ENCODE measurements around the gene SP110.

DNA sequence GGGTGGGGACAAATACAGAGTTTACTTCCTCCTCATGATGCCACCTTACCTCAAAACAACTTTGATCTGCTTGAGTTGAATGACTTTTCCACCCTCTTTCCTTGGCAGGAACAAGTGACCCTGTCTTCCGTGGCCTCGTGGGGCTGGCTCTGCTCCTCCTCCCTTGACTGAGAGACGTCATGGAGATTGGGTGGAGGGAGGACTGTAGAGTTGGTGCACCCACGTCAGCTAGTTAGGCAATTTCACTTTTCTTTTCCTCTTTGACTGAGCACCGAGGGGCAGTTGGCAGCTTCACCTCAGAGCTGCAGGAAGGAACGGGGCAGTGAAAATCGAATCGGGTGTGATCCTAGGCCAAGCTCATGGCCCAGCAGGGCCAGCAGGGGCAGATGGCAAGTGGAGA is 5.7 kb upstream of the SP110 start, which contains the start of gene SP140:
- no peak for TF ChIP-seq EGR1 (IDR thresholded peaks at IDR 0.05)
- TF ChIP-seq EP300 (IDR thresholded peaks at IDR 0.05; ENCODE audit: borderline replicate concordance) = no peak
- no peak for TF ChIP-seq RAD21 (IDR thresholded peaks at IDR 0.05; ENCODE audit: low read depth)
- TF ChIP-seq CEBPB (IDR thresholded peaks at IDR 0.05) = no peak
- TF ChIP-seq, protein P1, sequence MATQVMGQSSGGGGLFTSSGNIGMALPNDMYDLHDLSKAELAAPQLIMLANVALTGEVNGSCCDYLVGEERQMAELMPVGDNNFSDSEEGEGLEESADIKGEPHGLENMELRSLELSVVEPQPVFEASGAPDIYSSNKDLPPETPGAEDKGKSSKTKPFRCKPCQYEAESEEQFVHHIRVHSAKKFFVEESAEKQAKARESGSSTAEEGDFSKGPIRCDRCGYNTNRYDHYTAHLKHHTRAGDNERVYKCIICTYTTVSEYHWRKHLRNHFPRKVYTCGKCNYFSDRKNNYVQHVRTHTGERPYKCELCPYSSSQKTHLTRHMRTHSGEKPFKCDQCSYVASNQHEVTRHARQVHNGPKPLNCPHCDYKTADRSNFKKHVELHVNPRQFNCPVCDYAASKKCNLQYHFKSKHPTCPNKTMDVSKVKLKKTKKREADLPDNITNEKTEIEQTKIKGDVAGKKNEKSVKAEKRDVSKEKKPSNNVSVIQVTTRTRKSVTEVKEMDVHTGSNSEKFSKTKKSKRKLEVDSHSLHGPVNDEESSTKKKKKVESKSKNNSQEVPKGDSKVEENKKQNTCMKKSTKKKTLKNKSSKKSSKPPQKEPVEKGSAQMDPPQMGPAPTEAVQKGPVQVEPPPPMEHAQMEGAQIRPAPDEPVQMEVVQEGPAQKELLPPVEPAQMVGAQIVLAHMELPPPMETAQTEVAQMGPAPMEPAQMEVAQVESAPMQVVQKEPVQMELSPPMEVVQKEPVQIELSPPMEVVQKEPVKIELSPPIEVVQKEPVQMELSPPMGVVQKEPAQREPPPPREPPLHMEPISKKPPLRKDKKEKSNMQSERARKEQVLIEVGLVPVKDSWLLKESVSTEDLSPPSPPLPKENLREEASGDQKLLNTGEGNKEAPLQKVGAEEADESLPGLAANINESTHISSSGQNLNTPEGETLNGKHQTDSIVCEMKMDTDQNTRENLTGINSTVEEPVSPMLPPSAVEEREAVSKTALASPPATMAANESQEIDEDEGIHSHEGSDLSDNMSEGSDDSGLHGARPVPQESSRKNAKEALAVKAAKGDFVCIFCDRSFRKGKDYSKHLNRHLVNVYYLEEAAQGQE (IDR thresholded peaks at IDR 0.05; ENCODE audit: low read depth) = no peak
- TF ChIP-seq, protein P2, sequence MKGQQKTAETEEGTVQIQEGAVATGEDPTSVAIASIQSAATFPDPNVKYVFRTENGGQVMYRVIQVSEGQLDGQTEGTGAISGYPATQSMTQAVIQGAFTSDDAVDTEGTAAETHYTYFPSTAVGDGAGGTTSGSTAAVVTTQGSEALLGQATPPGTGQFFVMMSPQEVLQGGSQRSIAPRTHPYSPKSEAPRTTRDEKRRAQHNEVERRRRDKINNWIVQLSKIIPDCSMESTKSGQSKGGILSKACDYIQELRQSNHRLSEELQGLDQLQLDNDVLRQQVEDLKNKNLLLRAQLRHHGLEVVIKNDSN (IDR thresholded peaks at IDR 0.05) = no peak
- TF ChIP-seq, protein P3, sequence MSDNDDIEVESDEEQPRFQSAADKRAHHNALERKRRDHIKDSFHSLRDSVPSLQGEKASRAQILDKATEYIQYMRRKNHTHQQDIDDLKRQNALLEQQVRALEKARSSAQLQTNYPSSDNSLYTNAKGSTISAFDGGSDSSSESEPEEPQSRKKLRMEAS (IDR thresholded peaks at IDR 0.05) = no peak
- no peak for TF ChIP-seq TAF1 (IDR thresholded peaks at IDR 0.05; ENCODE audit: low read depth)
- no peak for TF ChIP-seq ZBTB7A (IDR thresholded peaks at IDR 0.05; ENCODE audit: low read depth)
- no peak for TF ChIP-seq TEAD4 (IDR thresholded peaks at IDR 0.05)
- no peak for TF ChIP-seq CREB1 (IDR thresholded peaks at IDR 0.05; ENCODE audit: low read depth)

All from Ishikawa (cell line).